Neural cell (in vitro differentiated cells): ENCODE measurements around the gene MYL4.

Experiments
- EP300 ChIP-seq: fragments of 450-650 bp; conservative IDR thresholded peaks from 2 replicates; pipeline ENCODE4 v1.6.1; 2014; ENCODE audit warnings: antibody characterized with exemption, mild to moderate bottlenecking, moderate library complexity; ENCODE audit not compliant: poor library complexity, severe bottlenecking
- EZH2 ChIP-seq: fragments of 200-600, 300-800 bp; shearing (Covaris generic), sonication (generic); IDR thresholded peaks from 2 replicates; pipeline ENCODE4 v1.6.1; 2014; ENCODE audit warnings: antibody characterized with exemption, low read length, borderline replicate concordance, mild to moderate bottlenecking; ENCODE audit not compliant: insufficient read depth, poor library complexity, severe bottlenecking
- POLR2AphosphoS5 ChIP-seq: IDR thresholded peaks from 2 replicates; pipeline ENCODE4 v1.6.1; 2012
- RAD21 ChIP-seq: fragments of 450-650 bp; conservative IDR thresholded peaks from 2 replicates; pipeline ENCODE4 v1.6.1; 2014; ENCODE audit warnings: antibody characterized with exemption, mild to moderate bottlenecking, moderate library complexity
- TAF1 ChIP-seq: IDR thresholded peaks from 2 replicates; pipeline ENCODE4 v1.6.1; 2012; ENCODE audit warnings: low read depth
- TF ChIP-seq, protein P1 (sequence below): fragments of 450-650 bp; IDR thresholded peaks from 2 replicates; pipeline ENCODE4 v1.5.1; 2014; ENCODE audit warnings: antibody characterized with exemption, mild to moderate bottlenecking, moderate library complexity; ENCODE audit not compliant: poor library complexity, severe bottlenecking
- TF ChIP-seq, protein P2 (sequence below): IDR thresholded peaks from 2 replicates; pipeline ENCODE4 v1.6.1; 2012; ENCODE audit warnings: borderline replicate concordance

GRCh38 chr17:47235923-47236322 is 26.8 kb downstream of the MYL4 start:
- TF ChIP-seq TAF1 (no peak), POLR2AphosphoS5 (no peak), RAD21 (no peak), EP300 (no peak), EZH2 (no peak)
- TF ChIP-seq, protein P1, sequence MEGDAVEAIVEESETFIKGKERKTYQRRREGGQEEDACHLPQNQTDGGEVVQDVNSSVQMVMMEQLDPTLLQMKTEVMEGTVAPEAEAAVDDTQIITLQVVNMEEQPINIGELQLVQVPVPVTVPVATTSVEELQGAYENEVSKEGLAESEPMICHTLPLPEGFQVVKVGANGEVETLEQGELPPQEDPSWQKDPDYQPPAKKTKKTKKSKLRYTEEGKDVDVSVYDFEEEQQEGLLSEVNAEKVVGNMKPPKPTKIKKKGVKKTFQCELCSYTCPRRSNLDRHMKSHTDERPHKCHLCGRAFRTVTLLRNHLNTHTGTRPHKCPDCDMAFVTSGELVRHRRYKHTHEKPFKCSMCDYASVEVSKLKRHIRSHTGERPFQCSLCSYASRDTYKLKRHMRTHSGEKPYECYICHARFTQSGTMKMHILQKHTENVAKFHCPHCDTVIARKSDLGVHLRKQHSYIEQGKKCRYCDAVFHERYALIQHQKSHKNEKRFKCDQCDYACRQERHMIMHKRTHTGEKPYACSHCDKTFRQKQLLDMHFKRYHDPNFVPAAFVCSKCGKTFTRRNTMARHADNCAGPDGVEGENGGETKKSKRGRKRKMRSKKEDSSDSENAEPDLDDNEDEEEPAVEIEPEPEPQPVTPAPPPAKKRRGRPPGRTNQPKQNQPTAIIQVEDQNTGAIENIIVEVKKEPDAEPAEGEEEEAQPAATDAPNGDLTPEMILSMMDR: no peak
- TF ChIP-seq, protein P2, sequence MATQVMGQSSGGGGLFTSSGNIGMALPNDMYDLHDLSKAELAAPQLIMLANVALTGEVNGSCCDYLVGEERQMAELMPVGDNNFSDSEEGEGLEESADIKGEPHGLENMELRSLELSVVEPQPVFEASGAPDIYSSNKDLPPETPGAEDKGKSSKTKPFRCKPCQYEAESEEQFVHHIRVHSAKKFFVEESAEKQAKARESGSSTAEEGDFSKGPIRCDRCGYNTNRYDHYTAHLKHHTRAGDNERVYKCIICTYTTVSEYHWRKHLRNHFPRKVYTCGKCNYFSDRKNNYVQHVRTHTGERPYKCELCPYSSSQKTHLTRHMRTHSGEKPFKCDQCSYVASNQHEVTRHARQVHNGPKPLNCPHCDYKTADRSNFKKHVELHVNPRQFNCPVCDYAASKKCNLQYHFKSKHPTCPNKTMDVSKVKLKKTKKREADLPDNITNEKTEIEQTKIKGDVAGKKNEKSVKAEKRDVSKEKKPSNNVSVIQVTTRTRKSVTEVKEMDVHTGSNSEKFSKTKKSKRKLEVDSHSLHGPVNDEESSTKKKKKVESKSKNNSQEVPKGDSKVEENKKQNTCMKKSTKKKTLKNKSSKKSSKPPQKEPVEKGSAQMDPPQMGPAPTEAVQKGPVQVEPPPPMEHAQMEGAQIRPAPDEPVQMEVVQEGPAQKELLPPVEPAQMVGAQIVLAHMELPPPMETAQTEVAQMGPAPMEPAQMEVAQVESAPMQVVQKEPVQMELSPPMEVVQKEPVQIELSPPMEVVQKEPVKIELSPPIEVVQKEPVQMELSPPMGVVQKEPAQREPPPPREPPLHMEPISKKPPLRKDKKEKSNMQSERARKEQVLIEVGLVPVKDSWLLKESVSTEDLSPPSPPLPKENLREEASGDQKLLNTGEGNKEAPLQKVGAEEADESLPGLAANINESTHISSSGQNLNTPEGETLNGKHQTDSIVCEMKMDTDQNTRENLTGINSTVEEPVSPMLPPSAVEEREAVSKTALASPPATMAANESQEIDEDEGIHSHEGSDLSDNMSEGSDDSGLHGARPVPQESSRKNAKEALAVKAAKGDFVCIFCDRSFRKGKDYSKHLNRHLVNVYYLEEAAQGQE: no peak
